Stimulated activated naive CD4-positive, alpha-beta T cell (primary cell): ENCODE measurements around the gene FUZ.
"Not testable (repeated sequence)": the region's sequence is repeated elsewhere in the genome, so short reads cannot be mapped to it uniquely, and the experiment has no call there.

Experiments
- DNase-seq, 6 experiments: peaks; one replicate each; lab custom pipeline; 2025; lab: John Stamatoyannopoulos, UW

FUZ gene

GRCh38 chr19:49830766-49831165 is 17.7 kb upstream of the FUZ start:
- DNase-seq: no peak

DNA sequence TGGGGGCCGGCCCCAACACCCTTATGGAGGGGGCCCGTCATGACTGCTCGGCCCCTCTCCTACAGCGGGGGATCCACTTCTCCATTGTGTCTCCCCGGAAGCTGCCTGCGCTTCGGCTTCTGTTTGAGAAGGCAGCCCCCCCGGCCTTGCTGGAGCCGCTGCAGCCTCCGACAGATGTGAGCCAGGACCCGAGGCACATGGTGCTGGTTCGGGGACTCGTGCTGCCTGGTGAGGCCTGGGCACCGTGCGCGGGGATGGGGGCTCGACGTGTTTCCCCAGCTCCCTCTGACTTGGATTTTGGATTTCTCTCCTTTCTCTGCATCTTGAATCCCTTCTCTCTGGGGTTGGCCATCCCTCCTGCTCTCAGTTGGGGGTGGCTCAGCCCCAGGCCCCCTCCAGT is 16.6 kb upstream of the FUZ start:
- DNase-seq: no peak

DNA sequence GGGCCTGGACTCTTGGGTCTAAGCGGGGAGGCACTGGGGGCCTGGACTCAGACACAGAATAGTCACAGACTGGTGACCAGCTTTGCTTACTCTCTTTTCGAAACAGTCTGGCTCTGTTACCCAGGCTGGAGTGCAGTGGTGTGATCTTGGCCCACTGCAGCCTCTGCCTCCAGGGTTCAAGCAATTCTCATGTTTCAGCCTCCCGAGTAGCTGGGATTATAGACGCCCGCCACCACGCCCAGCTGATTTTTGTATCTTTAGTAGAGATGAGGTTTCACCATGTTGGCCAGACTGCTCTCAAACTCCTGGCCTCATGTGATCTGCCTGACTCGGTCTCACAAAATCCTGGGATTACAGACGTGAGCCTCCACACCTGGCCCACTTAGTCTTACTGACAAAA is 16.1 kb upstream of the FUZ start:
- no peak for DNase-seq

DNA sequence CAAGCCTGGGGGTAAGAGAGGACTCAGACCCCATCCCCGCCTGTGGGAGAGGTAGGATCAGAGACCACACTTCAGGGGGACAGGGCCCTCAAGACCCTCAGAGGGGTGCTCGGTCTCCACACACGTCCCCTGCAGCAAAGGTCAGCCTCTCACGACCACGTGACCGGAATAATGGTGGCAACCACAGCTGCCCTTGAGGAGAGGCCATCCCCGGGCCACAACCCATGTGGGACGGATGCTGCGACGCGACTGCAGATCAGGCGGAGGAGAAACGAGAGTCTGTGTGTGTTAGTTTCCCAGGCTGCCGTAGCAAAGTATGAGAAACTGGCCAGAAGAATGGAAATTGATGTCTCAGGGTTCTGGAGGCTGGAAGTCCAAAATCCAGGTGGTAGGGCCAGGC is 13.9 kb upstream of the FUZ start:
- no peak for DNase-seq

GRCh38 chr19:49824662-49825061 is 11.6 kb upstream of the FUZ start:
- DNase-seq: no peak

- DNase-seq: no peak
Measured at GRCh38 chr19:49823472-49823871, 10.4 kb upstream of the FUZ start.

- no peak for DNase-seq
Measured at GRCh38 chr19:49820125-49820524, 7.0 kb upstream of the FUZ start.

DNA sequence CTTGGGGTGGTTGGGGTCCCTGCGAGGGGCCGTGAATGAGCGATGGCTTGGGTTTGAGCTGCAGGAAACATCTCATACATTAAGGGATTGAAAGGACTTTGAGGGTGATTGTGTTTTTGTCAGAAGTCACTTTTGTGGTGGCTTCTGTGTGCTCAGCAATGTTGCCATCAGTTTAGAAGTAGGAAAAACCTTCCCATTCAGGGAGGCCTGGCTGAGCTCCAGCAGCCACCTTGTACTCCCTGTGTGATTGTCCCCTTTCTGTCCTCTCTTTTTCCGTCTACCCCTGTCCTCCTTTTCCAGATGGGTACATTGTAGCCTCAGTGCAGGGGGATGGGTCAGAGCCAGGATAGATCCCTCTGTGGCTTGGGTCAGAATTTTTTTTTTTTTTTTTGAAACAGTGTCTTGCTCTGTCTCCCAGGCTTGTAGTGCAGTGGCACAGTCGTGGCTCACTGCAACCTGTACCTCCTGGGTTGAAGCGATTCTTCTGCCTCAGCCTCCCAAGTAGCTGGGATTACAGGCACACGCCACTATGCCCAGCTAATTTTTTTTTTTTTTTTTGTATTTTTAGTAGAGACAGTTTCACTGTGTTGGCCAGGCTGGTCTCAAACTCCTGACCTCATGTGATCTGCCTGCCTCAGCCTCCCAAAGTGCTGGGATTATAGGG is 6.5 kb upstream of the FUZ start:
- DNase-seq: not testable (repeated sequence)

GRCh38 chr19:49818649-49819370 is 5.7 kb upstream of the FUZ start:
- DNase-seq: no peak

DNA sequence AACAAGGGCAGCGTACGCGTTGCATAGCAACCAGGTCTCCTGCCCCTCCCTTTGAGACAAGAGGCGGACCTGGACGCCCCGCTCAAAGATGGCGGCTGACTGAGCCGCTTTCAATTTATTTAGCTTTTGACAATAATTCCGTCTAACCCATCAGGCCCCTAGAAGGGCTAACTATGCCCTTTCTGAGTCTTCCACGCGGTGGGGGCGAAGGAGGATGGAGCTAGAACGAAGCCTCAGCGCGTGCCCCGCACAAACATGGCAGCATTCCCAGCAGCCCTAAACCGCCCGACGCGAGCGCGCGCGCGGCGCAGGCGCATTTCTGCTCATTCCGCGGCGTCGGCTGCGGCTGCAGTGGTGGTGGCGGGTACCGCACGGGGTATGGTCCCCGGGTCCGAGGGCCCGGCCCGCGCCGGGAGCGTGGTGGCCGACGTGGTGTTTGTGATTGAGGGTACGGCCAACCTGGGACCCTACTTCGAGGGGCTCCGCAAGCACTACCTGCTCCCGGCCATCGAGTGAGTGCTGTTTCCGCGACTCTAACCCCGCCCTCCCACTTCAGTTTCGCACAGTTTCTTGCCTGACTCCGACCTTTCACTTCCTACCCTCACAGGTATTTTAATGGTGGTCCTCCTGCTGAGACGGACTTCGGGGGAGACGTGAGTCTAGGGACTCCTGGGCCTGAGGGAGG is 5.0 kb upstream of the FUZ start, which contains the start of gene MED25:
Gene MED25 (plus strand): TSS at position 326 of the 685 bp plus-strand sequence. CDS start 53 bp downstream, at position 379.
- DNase-seq: peak; percentile 87 to 97 (median 94)

DNA sequence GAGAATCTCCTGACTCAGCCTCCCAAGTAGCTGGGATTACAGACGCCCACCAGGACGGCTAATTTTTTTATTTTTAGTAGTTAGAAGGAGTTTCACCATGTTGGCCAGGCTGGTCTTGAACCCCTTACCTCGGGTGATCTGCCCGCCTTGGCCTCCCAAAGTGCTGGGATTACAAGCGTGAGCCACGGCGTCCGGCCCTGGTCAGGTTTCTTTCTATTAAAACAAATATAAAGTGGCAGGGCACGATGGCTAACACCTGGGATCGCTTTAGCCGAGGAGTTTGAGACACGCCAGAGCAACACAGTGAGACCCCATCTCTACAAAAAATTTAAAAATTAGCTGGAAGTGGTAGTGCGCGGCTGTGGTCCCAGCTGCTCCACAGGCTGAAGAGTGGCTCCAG is 3.5 kb upstream of the FUZ start:
- no peak for DNase-seq

GRCh38 chr19:49814010-49814409 is 918 bp upstream of the FUZ start:
- DNase-seq: no peak

GRCh38 chr19:49812452-49812996 is 568 bp downstream of the FUZ start:
- no peak for DNase-seq

DNA sequence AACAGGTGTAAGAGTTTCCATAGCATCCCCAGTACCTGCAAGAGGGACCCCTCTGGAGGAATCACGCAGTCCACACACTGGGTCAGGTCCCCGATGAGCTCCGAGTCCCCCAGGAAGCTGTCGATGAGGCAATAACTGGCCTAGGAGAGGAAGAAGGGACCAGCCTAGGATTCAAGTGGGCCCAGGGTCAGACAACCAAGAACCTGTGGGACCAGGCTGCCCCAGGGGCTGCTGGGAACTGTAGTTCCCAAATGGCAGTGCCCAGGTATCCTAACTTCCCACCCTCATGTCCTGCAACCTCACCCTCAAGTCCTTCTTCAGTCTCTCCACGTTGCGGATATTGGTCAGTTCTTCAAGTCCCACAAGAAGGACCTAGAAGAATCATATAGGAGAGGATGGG is 1.8 kb downstream of the FUZ start:
- DNase-seq: no peak

DNA sequence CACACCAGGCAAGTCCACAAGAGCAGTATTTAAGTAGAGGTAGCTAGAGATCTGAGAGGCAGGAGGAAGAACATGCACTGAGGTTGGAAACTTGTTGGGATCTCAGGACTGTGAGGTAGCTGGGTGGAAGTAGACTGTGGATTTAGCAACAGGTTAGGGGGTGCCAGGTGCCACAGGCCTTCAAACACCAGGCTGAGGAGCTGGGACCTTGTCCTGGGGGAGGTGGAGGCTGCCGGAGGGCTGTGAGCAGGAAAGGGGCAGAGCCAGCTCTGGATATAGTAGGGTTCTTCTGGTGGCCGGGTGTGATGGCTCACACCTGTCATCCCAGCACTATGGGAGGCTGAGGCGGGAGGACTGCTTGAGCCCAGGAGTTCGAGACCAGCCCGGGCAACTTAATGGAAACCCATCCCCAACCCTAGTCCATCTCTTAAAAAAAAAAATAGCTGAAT is 3.1 kb downstream of the FUZ start:
- DNase-seq: no peak

- DNase-seq: peak in 4 of 6 experiments; percentile 52 to 67 (median 59)
Measured at GRCh38 chr19:49809160-49809940, 3.7 kb downstream of the FUZ start.

GRCh38 chr19:49808711-49809159 is 4.4 kb downstream of the FUZ start:
- peak; percentile 71 to 94 (median 86) for DNase-seq

DNA sequence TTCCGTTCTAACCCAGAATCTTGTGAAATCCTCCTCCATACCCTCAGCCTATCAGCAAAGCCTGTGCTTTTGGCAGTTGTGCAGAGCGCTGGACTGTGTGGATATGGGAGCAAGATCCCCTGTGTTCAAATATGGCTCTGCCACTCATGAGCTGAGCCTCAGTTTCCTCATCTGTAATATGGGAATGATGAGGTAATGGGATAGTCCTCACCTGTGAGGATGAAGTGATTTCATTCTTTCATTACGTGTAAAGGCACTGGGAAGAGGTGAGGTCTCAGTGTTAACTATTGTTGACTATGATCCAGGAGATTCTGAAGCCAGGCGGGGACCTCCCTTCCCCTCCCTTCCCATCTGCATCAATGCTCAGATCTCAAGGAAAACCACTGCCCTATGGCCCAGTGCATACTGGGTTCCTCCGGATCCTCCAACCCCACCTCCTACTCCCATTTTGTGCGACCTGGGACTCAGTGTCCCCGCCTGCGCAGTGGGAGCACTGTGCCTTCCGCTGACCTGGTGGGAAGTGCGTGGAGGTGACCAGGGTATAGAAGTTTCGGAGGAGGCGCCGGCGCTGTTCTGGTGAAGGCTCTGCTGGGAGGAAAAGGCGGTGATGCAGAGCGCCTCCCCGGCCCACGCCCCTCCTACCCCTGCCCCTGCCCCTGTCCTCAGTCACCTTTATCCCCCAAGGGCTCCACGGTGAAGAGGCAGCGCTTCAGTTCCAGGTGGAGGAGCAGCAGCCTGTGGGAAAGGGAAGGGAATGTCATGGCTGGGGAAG is 5.0 kb downstream of the FUZ start:
- DNase-seq: no peak

- DNase-seq: no peak
Measured at GRCh38 chr19:49807058-49807903, 5.8 kb downstream of the FUZ start.

GRCh38 chr19:49806620-49806959 is 6.5 kb downstream of the FUZ start:
- no peak for DNase-seq
